GM19397 (cell line): Measurements from ENCODE around the gene SOCS6.
A peak's percentile ranks its signal among the peaks of the same experiment; 100 is the strongest.

Experiments used
- ATAC-seq: cut with Tn5 transposase; IDR thresholded peaks from one replicate; pipeline ENCODE4 v1.9.1; 2021; ENCODE audit warnings: mild to moderate bottlenecking, moderate library complexity; ENCODE audit not compliant: unreplicated experiment

Gene SOCS6

GRCh38 chr18:70288171-70288850, 534 bp upstream of the SOCS6 start:
- peak; percentile 20 for ATAC-seq

GRCh38 chr18:70289351-70290312, 787 bp downstream of the SOCS6 start:
- peak; percentile 61 for ATAC-seq

GRCh38 chr18:70290482-70291294, 1.8 kb downstream of the SOCS6 start:
- ATAC-seq: no peak

GRCh38 chr18:70291295-70291574, 2.4 kb downstream of the SOCS6 start:
- no peak for ATAC-seq

- ATAC-seq: no peak
These were observed 3.8 kb downstream of the SOCS6 start for GRCh38 chr18:70292628-70293027.

GRCh38 chr18:70293166-70293565, 4.3 kb downstream of the SOCS6 start:
- ATAC-seq: no peak

- ATAC-seq: no peak
These were observed 5.8 kb downstream of the SOCS6 start for GRCh38 chr18:70294471-70295191.

- ATAC-seq: no peak
These were observed 6.6 kb downstream of the SOCS6 start for GRCh38 chr18:70295192-70296188.

GRCh38 chr18:70296289-70296688, 7.4 kb downstream of the SOCS6 start:
- ATAC-seq: no peak

- ATAC-seq: no peak
These were observed 7.9 kb downstream of the SOCS6 start for GRCh38 chr18:70296781-70297180.

GRCh38 chr18:70299393-70299792, 10.5 kb downstream of the SOCS6 start:
- no peak for ATAC-seq

GRCh38 chr18:70301667-70302066, 12.8 kb downstream of the SOCS6 start:
- ATAC-seq: no peak

- ATAC-seq: no peak
These were observed 19.9 kb downstream of the SOCS6 start for GRCh38 chr18:70308555-70309294.

- ATAC-seq: no peak
These were observed 21.9 kb downstream of the SOCS6 start for GRCh38 chr18:70310560-70311320.

- ATAC-seq: no peak
These were observed 22.9 kb downstream of the SOCS6 start for GRCh38 chr18:70311726-70312125.

- no peak for ATAC-seq
These were observed 24.8 kb downstream of the SOCS6 start for GRCh38 chr18:70313640-70314039.

GRCh38 chr18:70314151-70314782, 25.4 kb downstream of the SOCS6 start:
- no peak for ATAC-seq

- no peak for ATAC-seq
These were observed 30.3 kb downstream of the SOCS6 start for GRCh38 chr18:70319187-70319586.
